Ovary (tissue), 9 donors: ENCODE data around the gene SPTBN5. TPM values are rescaled to one million over a fixed set of nuclear protein-coding genes. Genes with fewer than 3 reads are reported as not detected.

Experiments used
- DNase-seq, 5 donors: peaks; one replicate each; pipeline ENCODE4 v3.0.0-alpha.2; 2019 to 2020
- H3K27ac ChIP-seq, 2 donors: fragments of 200-600 bp; one replicate each; pipeline versions ENCODE4 v1.5.1 to v1.8.0; 2019 to 2022
- H3K27me3 ChIP-seq: fragments of 200-600 bp; one replicate; pipeline ENCODE4 v1.8.0; 2022
- H3K36me3 ChIP-seq: fragments of 200-600 bp; sonication (generic); one replicate; pipeline ENCODE4 v1.5.1; 2019
- H3K4me1 ChIP-seq: one replicate; pipeline ENCODE4 v1.8.1; 2013; ENCODE audit warnings: mild to moderate bottlenecking, moderate library complexity; ENCODE audit not compliant: insufficient read depth
- H3K4me3 ChIP-seq: fragments of 200-600 bp; sonication (generic); one replicate; pipeline ENCODE4 v1.5.1; 2017
- H3K9me3 ChIP-seq, 2 donors: fragments of 200-600 bp in 1 of 2; sonication (generic) in 1 of 2; one replicate each; pipeline versions ENCODE4 v1.5.1 to v1.8.1; 2013 to 2019; ENCODE audit warnings: mild to moderate bottlenecking in 1 of 2, moderate library complexity in 1 of 2
- CTCF ChIP-seq, 3 donors: fragments of 450-650 bp in 2 of 3; fragments of 200-600 bp in 1 of 3; IDR thresholded peaks; one replicate each; pipeline versions ENCODE4 v1.5.1 to v1.8.0; 2016 to 2022; ENCODE audit warnings: antibody characterized with exemption in 3 of 3, mild to moderate bottlenecking in 1 of 3
- EP300 ChIP-seq: sonication (generic); formaldehyde crosslinking; IDR thresholded peaks from one replicate; pipeline ENCODE4 v1.6.1; 2017; ENCODE audit warnings: antibody characterized with exemption
- POLR2A ChIP-seq: fragments of 450-650 bp; IDR thresholded peaks from one replicate; pipeline ENCODE4 v1.6.1; 2017; ENCODE audit warnings: antibody characterized with exemption, mild to moderate bottlenecking, moderate library complexity
- WGBS, 3 donors: extraction: QIAGEN DNeasy Blood & Tissue Kit in 1 of 3; methylation state at CpG; one replicate each; pipeline versions ENCODE4 v1.1.5 to v1.1.7; 2013 to 2017; 5-methylcytosine and 5-hydroxymethylcytosine counted together
- intact Hi-C, 4 donors: fragments of 100-400 bp; cut with DNase I; formaldehyde crosslinking; loops; one replicate each; pipeline versions ENCODE4 v1.11.0 to v1.15.1; 2022 to 2023
- polyA plus RNA-seq, 2 donors: library from polyadenylated mRNA; stranded (reverse); fragments of 200-250 nt in 1 of 2; fragments of 350-450 nt in 1 of 2; fragmentation: Illumina TruSeq in 1 of 2; extraction: RNeasy Lipid Tissue Mini Kit (QIAGEN cat#74804) in 1 of 2; gene quantifications; one replicate each; pipeline ENCODE4 v1.2.3, GENCODE V29; 2013 to 2014
- total RNA-seq, 7 donors: library from RNA; depleted of rRNA in 2 of 7; stranded (reverse); fragments of >200 nt in 2 of 7; fragmentation: NEBNext Ultra II Directional in 3 of 7; extraction: Animal tissue kit (Norgen Biotek cat#: 25700) in 3 of 7; gene quantifications; one replicate each; pipeline versions ENCODE4 v1.1.0 to v1.2.4, GENCODE V29; 2016 to 2023
- donor health status: DM: no; HTN: no; CAD: no; lungs with moderate emphysema.
- donor health status: DM: no; HTN: no; CAD: no.
- donor health status: Bipolar disorder and iron deficiency.
- donor health status: DM: yes; HTN: yes; CAD: no.
- donor health status: DM: no; HTN: no; CAD: no.
- donor health status: DM: yes; HTN: yes; CAD: no.

The SPTBN5 gene
- total and polyA plus RNA-seq, 9 donors = 0.28 to 1.5 (median 0.77) TPM

GRCh38 chr15:41860049-41860828 lies 33.6 kb downstream of the SPTBN5 start:
- intact Hi-C loops = no loop called here
- TF ChIP-seq POLR2A = no peak
- no peak for TF ChIP-seq EP300
- no peak for TF ChIP-seq CTCF (IDR thresholded peaks at IDR 0.05)
- H3K27ac ChIP-seq = no peak overlapping the region
- WGBS, 3 donors = 72 to 81% (median 72%) methylated on average over 14 to 15 of the region's 15 CpGs
- DNase-seq = no peak
- no peaks in the 10 kb centered on the region for H3K27me3 ChIP-seq
- H3K4me1 ChIP-seq = no peaks in the 10 kb centered on the region
- H3K9me3 ChIP-seq = no peaks in the 10 kb centered on the region
- H3K4me3 ChIP-seq = no peak overlapping the region
- H3K36me3 ChIP-seq = no peaks in the 10 kb centered on the region

GRCh38 chr15:41858756-41859155 lies 35.1 kb downstream of the SPTBN5 start:
- Histone ChIP-seq H3K27ac (no peak overlapping the region), H3K4me1 (no peaks in the 10 kb centered on the region), H3K36me3 (no peaks in the 10 kb centered on the region), H3K9me3 (no peaks in the 10 kb centered on the region), H3K4me3 (no peak overlapping the region), H3K27me3 (no peaks in the 10 kb centered on the region)
- intact Hi-C loops = no loop called here
- DNase-seq = no peak
- TF ChIP-seq CTCF (IDR thresholded peaks at IDR 0.05) (no peak), EP300 (no peak), POLR2A (no peak)
- WGBS, 3 donors = 83 to 88% (median 87%) methylated on average over 15 of the region's 15 CpGs

GRCh38 chr15:41857316-41857715 lies 36.5 kb downstream of the SPTBN5 start:
- Histone ChIP-seq H3K4me3 (no peak overlapping the region), H3K36me3 (no peaks in the 10 kb centered on the region), H3K4me1 (no peaks in the 10 kb centered on the region), H3K9me3 (no peaks in the 10 kb centered on the region), H3K27me3 (no peaks in the 10 kb centered on the region), H3K27ac (no peak overlapping the region)
- WGBS, 3 donors = 79 to 84% (median 84%) methylated on average over 9 of the region's 9 CpGs
- no peak for DNase-seq
- TF ChIP-seq EP300 (no peak), POLR2A (no peak), CTCF (IDR thresholded peaks at IDR 0.05) (no peak)
- intact Hi-C loops = no loop called here

GRCh38 chr15:41856716-41857115 lies 37.1 kb downstream of the SPTBN5 start:
- H3K36me3 ChIP-seq = no peaks in the 10 kb centered on the region
- no peaks in the 10 kb centered on the region for H3K9me3 ChIP-seq
- no peak for DNase-seq
- no peak overlapping the region for H3K4me3 ChIP-seq
- no peaks in the 10 kb centered on the region for H3K4me1 ChIP-seq
- TF ChIP-seq CTCF (IDR thresholded peaks at IDR 0.05) (no peak), EP300 (no peak), POLR2A (no peak)
- H3K27ac ChIP-seq = no peak overlapping the region
- WGBS, 3 donors = 92 to 93% (median 93%) methylated on average over 12 of the region's 12 CpGs
- no peaks in the 10 kb centered on the region for H3K27me3 ChIP-seq
- intact Hi-C loops = no loop called here
